Loucy (cell line): Measurements from ENCODE around the gene ITPRIP.

Experiments used
- H2AFZ ChIP-seq: fragments of 200-600 bp; sonication (generic); 2 replicates; pipeline ENCODE4 v1.6.0; 2016; ENCODE audit warnings: antibody characterized with exemption, mild to moderate bottlenecking, low read length, moderate library complexity
- H3F3A ChIP-seq: fragments of 200-600 bp; 2 replicates; pipeline ENCODE4 v1.6.0; 2016; ENCODE audit warnings: antibody characterized with exemption, low read depth, mild to moderate bottlenecking
- H3K27me3 ChIP-seq: fragments of 200-600 bp; sonication (generic); 2 replicates; pipeline ENCODE4 v1.6.1; 2014; ENCODE audit warnings: low read length, mild to moderate bottlenecking; ENCODE audit not compliant: insufficient read depth, poor library complexity, severe bottlenecking
- H3K36me3 ChIP-seq: fragments of 200-600 bp; sonication (generic); 2 replicates; pipeline ENCODE4 v1.6.1; 2016; ENCODE audit warnings: low read length; ENCODE audit not compliant: insufficient read depth
- H3K4me1 ChIP-seq: fragments of 200-600 bp; sonication (generic); 2 replicates; pipeline ENCODE4 v1.5.1; 2014; ENCODE audit warnings: low read length, mild to moderate bottlenecking; ENCODE audit not compliant: insufficient read depth, poor library complexity, severe bottlenecking
- H3K4me2 ChIP-seq: fragments of 200-600 bp; sonication (generic); 2 replicates; pipeline ENCODE4 v1.6.0; 2014; ENCODE audit warnings: antibody characterized with exemption, low read length, low read depth, mild to moderate bottlenecking; ENCODE audit not compliant: poor library complexity, severe bottlenecking
- H3K4me3 ChIP-seq: fragments of 200-600 bp; sonication (generic); 2 replicates; pipeline ENCODE4 v1.5.1; 2014; ENCODE audit warnings: low read length, mild to moderate bottlenecking, mixed read lengths; ENCODE audit not compliant: poor library complexity, severe bottlenecking
- H3K79me2 ChIP-seq: fragments of 200-600 bp; sonication (generic); 2 replicates; pipeline ENCODE4 v1.6.1; 2014; ENCODE audit warnings: low read length; ENCODE audit not compliant: insufficient read depth
- H3K9ac ChIP-seq: fragments of 200-600 bp; sonication (generic); 2 replicates; pipeline ENCODE4 v1.6.0; 2014; ENCODE audit warnings: mild to moderate bottlenecking, low read depth, low read length, moderate library complexity; ENCODE audit not compliant: poor library complexity, severe bottlenecking
- H3K9me2 ChIP-seq: fragments of 200-600 bp; sonication (generic); replicated peaks from 2 replicates; pipeline ENCODE4 v1.6.1; 2016; ENCODE audit warnings: low read depth, low read length, mixed read lengths
- H3K9me3 ChIP-seq: fragments of 200-600 bp; sonication (generic); 2 replicates; pipeline ENCODE4 v1.6.1; 2014; ENCODE audit warnings: mild to moderate bottlenecking, antibody characterized with exemption, low read length, low read depth; ENCODE audit not compliant: insufficient read depth
- H4K20me1 ChIP-seq: fragments of 200-600 bp; sonication (generic); 2 replicates; pipeline ENCODE4 v1.6.0; 2014; ENCODE audit warnings: antibody characterized with exemption, low read length, mild to moderate bottlenecking; ENCODE audit not compliant: insufficient read depth, poor library complexity, severe bottlenecking
- EZH2phosphoT487 ChIP-seq: fragments of 200-600 bp; IDR thresholded peaks from 2 replicates; pipeline ENCODE4 v1.6.1; 2018; ENCODE audit warnings: antibody characterized with exemption, mild to moderate bottlenecking, moderate library complexity, borderline replicate concordance
- TF ChIP-seq, protein P1 (sequence below): fragments of 200-600 bp; sonication (generic); conservative IDR thresholded peaks from 2 replicates; pipeline ENCODE4 v1.5.1; 2014; ENCODE audit warnings: mild to moderate bottlenecking, antibody characterized with exemption, low read length

Gene ITPRIP

DNA sequence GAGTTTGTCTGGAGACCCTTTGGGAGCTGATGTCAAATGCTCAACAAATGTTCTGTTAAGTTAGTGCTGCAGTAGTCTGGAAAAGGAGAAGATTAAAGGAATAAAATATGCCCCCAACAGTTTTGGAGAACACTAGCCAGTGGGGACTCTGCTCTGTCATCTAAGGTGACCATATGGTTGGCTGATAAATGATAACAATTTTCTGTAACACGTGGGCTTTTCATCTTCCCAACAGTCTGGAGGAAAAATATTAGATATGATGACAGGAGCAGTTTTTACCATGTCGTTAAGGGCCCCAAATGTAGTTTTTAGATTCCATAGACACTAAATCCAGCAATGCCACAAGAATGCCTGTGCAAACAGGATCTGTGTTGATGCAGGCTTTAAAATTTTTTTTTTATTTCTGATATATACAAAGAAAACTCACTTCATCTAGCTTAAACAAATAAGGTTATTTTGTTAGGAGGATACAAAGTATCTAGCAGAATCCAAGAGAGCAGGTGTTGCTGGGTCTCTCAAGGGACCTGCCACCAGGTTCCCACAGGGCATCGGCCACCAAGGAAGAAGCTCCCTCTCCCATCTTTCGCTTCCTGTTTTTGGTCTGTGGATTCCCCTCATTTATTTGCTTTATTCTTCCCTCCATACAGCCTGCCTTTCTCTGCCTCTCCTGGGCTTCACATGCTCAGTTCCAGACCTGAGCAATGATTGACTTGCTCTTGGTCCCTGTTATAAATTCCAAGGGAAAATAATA is 9.2 kb upstream of the ITPRIP start:
- Histone ChIP-seq H3K79me2 (no peaks in the 10 kb centered on the region), H3K4me1 (peaks cover 10% of the 10 kb centered on the region), H3K9me3 (no peaks in the 10 kb centered on the region), H3K36me3 (no peaks in the 10 kb centered on the region), H3K4me2 (no peak overlapping the region), H3K9ac (no peak overlapping the region), H3K4me3 (no peak overlapping the region), H2AFZ (no peak overlapping the region), H3K27me3 (no peaks in the 10 kb centered on the region), H3F3A (no peaks in the 10 kb centered on the region), H4K20me1 (no peaks in the 10 kb centered on the region), H3K9me2 (no peaks in the 10 kb centered on the region)
- TF ChIP-seq, protein P1, sequence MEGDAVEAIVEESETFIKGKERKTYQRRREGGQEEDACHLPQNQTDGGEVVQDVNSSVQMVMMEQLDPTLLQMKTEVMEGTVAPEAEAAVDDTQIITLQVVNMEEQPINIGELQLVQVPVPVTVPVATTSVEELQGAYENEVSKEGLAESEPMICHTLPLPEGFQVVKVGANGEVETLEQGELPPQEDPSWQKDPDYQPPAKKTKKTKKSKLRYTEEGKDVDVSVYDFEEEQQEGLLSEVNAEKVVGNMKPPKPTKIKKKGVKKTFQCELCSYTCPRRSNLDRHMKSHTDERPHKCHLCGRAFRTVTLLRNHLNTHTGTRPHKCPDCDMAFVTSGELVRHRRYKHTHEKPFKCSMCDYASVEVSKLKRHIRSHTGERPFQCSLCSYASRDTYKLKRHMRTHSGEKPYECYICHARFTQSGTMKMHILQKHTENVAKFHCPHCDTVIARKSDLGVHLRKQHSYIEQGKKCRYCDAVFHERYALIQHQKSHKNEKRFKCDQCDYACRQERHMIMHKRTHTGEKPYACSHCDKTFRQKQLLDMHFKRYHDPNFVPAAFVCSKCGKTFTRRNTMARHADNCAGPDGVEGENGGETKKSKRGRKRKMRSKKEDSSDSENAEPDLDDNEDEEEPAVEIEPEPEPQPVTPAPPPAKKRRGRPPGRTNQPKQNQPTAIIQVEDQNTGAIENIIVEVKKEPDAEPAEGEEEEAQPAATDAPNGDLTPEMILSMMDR: no peak
- no peak for TF ChIP-seq EZH2phosphoT487

DNA sequence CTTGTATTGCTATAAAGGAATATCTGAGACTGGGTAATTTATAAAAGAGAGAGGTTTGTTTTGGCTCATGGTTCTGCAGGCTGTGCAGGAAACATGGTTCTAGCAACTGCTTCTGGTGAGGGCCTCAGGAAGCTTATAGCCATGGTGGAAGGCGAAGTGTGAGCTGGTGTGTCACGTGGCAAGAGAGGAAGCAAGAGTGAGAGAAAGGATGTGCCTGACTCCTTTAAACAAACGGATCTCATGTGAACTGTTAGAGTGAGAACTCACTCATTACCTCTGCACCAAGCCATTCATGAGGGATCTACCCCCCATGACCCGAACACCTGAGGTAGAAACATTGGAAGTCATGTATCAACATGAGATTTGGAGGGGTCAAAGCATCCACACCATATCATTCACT is 7.7 kb upstream of the ITPRIP start:
- Histone ChIP-seq H3K27me3 (no peaks in the 10 kb centered on the region), H3K4me2 (no peak overlapping the region), H4K20me1 (no peaks in the 10 kb centered on the region), H3K4me1 (no peaks in the 10 kb centered on the region), H3K9me2 (no peaks in the 10 kb centered on the region), H3K9me3 (no peaks in the 10 kb centered on the region), H3F3A (no peaks in the 10 kb centered on the region), H2AFZ (no peak overlapping the region), H3K36me3 (no peaks in the 10 kb centered on the region), H3K9ac (no peak overlapping the region), H3K4me3 (no peak overlapping the region), H3K79me2 (no peaks in the 10 kb centered on the region)
- TF ChIP-seq, protein P1: no peak
- no peak for TF ChIP-seq EZH2phosphoT487

DNA sequence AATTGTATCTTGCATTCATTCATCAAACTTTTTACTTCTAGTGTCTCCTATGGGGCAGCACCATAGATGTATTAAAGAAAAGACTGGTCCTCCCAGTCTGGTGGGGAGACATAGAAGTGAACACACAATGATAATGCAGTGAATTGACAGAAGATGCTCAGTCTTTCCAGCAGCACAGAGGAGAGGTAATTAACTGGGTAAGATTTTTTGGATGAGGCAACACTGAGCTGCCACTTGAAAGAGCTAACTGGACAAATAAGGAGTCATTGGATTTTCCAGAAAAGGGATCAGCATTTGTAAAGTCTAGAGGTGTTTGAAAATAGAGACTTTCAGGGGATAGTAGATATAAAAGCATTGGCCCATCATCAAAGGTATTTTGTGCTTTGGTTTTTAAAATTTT is 7.2 kb upstream of the ITPRIP start:
- Histone ChIP-seq H4K20me1 (no peaks in the 10 kb centered on the region), H3F3A (no peaks in the 10 kb centered on the region), H3K4me3 (no peak overlapping the region), H3K9ac (no peak overlapping the region), H3K27me3 (no peaks in the 10 kb centered on the region), H2AFZ (no peak overlapping the region), H3K4me1 (peaks cover 2% of the 10 kb centered on the region), H3K79me2 (no peaks in the 10 kb centered on the region), H3K9me3 (no peaks in the 10 kb centered on the region), H3K9me2 (no peaks in the 10 kb centered on the region), H3K4me2 (no peak overlapping the region), H3K36me3 (no peaks in the 10 kb centered on the region)
- TF ChIP-seq, protein P1: no peak
- TF ChIP-seq EZH2phosphoT487: no peak
